Suppressor macrophage (primary cell): ENCODE measurements around the gene MSI2.

Source experiments
- DNase-seq, 4 experiments: peaks; one replicate each; pipeline ENCODE4 v3.0.0-alpha.2; 2020 to 2022

MSI2 gene

GRCh38 chr17:57531648-57532504 is 275.6 kb downstream of the MSI2 start:
- DNase-seq, result no peak

GRCh38 chr17:57532556-57532955 is 276.2 kb downstream of the MSI2 start:
- no peak for DNase-seq

- DNase-seq, result no peak
These were observed 276.6 kb downstream of the MSI2 start for GRCh38 chr17:57532966-57533365.

GRCh38 chr17:57533684-57534305 is 277.5 kb downstream of the MSI2 start:
- peak in 2 of 4 experiments; percentile 17 to 26 for DNase-seq

GRCh38 chr17:57534863-57535248 is 278.5 kb downstream of the MSI2 start:
- no peak for DNase-seq

GRCh38 chr17:57535249-57535966 is 279.1 kb downstream of the MSI2 start:
- DNase-seq, result no peak

GRCh38 chr17:57536289-57536688 is 280.0 kb downstream of the MSI2 start:
- no peak for DNase-seq

GRCh38 chr17:57536789-57537523 is 280.6 kb downstream of the MSI2 start:
- DNase-seq, result no peak

- peak in 2 of 4 experiments; percentile 15 to 23 for DNase-seq
These were observed 281.4 kb downstream of the MSI2 start for GRCh38 chr17:57537524-57538410.

- DNase-seq, result no peak
These were observed 282.6 kb downstream of the MSI2 start for GRCh38 chr17:57538736-57539456.

- no peak for DNase-seq
These were observed 283.4 kb downstream of the MSI2 start for GRCh38 chr17:57539529-57540301.

GRCh38 chr17:57540596-57540995 is 284.3 kb downstream of the MSI2 start:
- no peak for DNase-seq

- no peak for DNase-seq
These were observed 284.7 kb downstream of the MSI2 start for GRCh38 chr17:57541049-57541448.

GRCh38 chr17:57541472-57542394 is 285.4 kb downstream of the MSI2 start:
- peak; percentile 64 to 91 (median 77) for DNase-seq

GRCh38 chr17:57542510-57542909 is 286.2 kb downstream of the MSI2 start:
- DNase-seq, result no peak

- DNase-seq, result no peak
These were observed 286.9 kb downstream of the MSI2 start for GRCh38 chr17:57543230-57543629.

GRCh38 chr17:57544401-57544800 is 288.1 kb downstream of the MSI2 start:
- no peak for DNase-seq

- no peak for DNase-seq
These were observed 288.6 kb downstream of the MSI2 start for GRCh38 chr17:57544834-57545463.
